ENCODE measurements around the gene CSF3R. TPM values are rescaled to one million over a fixed set of nuclear protein-coding genes. Genes with fewer than 3 reads are reported as not detected.
"Not testable (repeated sequence)": the region's sequence is repeated elsewhere in the genome, so short reads cannot be mapped to it uniquely, and the experiment has no call there.

Gene CSF3R
- total and polyA plus RNA-seq, 2 experiments from 2014 or later = 19.7 to 22.3 TPM

GRCh38 chr1:36502616-36503015, 19.9 kb upstream of the CSF3R start:
- TF ChIP-seq EZH2phosphoT487 (IDR thresholded peaks at IDR 0.05; ENCODE audit: low read depth, severe bottlenecking, unreplicated experiment) (no peak), EZH2 (IDR thresholded peaks at IDR 0.05; ENCODE audit: borderline replicate concordance) (no peak), CTCF (IDR thresholded peaks at IDR 0.05; ENCODE audit: poor library complexity) (no peak)
- Histone ChIP-seq H3K4me3 (no peak overlapping the region), H3K9me3 (ENCODE audit: low read depth) (no peaks in the 10 kb centered on the region), H4K20me1 (ENCODE audit: insufficient read depth, poor library complexity, severe bottlenecking) (no peaks in the 10 kb centered on the region), H3K79me2 (no peaks in the 10 kb centered on the region), H3K36me3 (replicated peaks; ENCODE audit: insufficient read depth, low read depth) (no peaks in the 10 kb centered on the region), H3K27me3 (no peaks in the 10 kb centered on the region), H3K27ac (no peak overlapping the region), H3K4me2 (no peak overlapping the region), H3K4me1 (ENCODE audit: insufficient read depth) (no peaks in the 10 kb centered on the region), H2AFZ (no peak overlapping the region), H3K9me2 (replicated peaks; ENCODE audit: insufficient read depth) (no peaks in the 10 kb centered on the region)
- 72% methylated on average over 2 of the region's 2 CpGs for WGBS (ENCODE audit: low lambda C conversion rate, missing lambda C conversion rate)
- no peak for DNase-seq (ENCODE audit: low spot score)

GRCh38 chr1:36501911-36502310, 19.2 kb upstream of the CSF3R start:
- H3K79me2 ChIP-seq; H3K36me3 ChIP-seq (replicated peaks; ENCODE audit: insufficient read depth, low read depth); H3K9me3 ChIP-seq (ENCODE audit: low read depth); H3K4me2 ChIP-seq; H3K9me2 ChIP-seq (replicated peaks; ENCODE audit: insufficient read depth); DNase-seq (ENCODE audit: low spot score); H3K4me1 ChIP-seq (ENCODE audit: insufficient read depth); H3K4me3 ChIP-seq; H4K20me1 ChIP-seq (ENCODE audit: insufficient read depth, poor library complexity, severe bottlenecking); H3K27ac ChIP-seq; H2AFZ ChIP-seq; H3K27me3 ChIP-seq: not testable (repeated sequence)
- WGBS (ENCODE audit: low lambda C conversion rate, missing lambda C conversion rate) = 92% methylated on average over 4 of the region's 4 CpGs

- Histone ChIP-seq H2AFZ (no peak overlapping the region), H3K9me3 (ENCODE audit: low read depth) (no peaks in the 10 kb centered on the region), H3K79me2 (no peaks in the 10 kb centered on the region), H3K36me3 (replicated peaks; ENCODE audit: insufficient read depth, low read depth) (no peaks in the 10 kb centered on the region), H3K9me2 (replicated peaks; ENCODE audit: insufficient read depth) (no peaks in the 10 kb centered on the region), H3K27me3 (no peaks in the 10 kb centered on the region), H3K4me2 (no peak overlapping the region), H3K4me1 (ENCODE audit: insufficient read depth) (no peaks in the 10 kb centered on the region), H3K4me3 (no peak overlapping the region), H3K27ac (no peak overlapping the region), H4K20me1 (ENCODE audit: insufficient read depth, poor library complexity, severe bottlenecking) (no peaks in the 10 kb centered on the region)
- TF ChIP-seq EZH2 (IDR thresholded peaks at IDR 0.05; ENCODE audit: borderline replicate concordance) (no peak), EZH2phosphoT487 (IDR thresholded peaks at IDR 0.05; ENCODE audit: low read depth, severe bottlenecking, unreplicated experiment) (no peak), CTCF (IDR thresholded peaks at IDR 0.05; ENCODE audit: poor library complexity) (no peak)
- DNase-seq (ENCODE audit: low spot score) = no peak
- 84% methylated on average over 2 of the region's 2 CpGs for WGBS (ENCODE audit: low lambda C conversion rate, missing lambda C conversion rate)
These were observed 14.5 kb upstream of the CSF3R start for GRCh38 chr1:36497207-36497606.

GRCh38 chr1:36494971-36495370, 12.3 kb upstream of the CSF3R start:
- H3K79me2 ChIP-seq = no peaks in the 10 kb centered on the region
- no peak overlapping the region for H2AFZ ChIP-seq
- no peaks in the 10 kb centered on the region for H3K9me2 ChIP-seq (replicated peaks; ENCODE audit: insufficient read depth)
- H3K4me2 ChIP-seq = no peak overlapping the region
- 94% methylated on average over 5 of the region's 5 CpGs for WGBS (ENCODE audit: low lambda C conversion rate, missing lambda C conversion rate)
- H3K4me1 ChIP-seq (ENCODE audit: insufficient read depth) = no peaks in the 10 kb centered on the region
- H3K9me3 ChIP-seq (ENCODE audit: low read depth) = no peaks in the 10 kb centered on the region
- no peak overlapping the region for H3K27ac ChIP-seq
- no peaks in the 10 kb centered on the region for H3K27me3 ChIP-seq
- H4K20me1 ChIP-seq (ENCODE audit: insufficient read depth, poor library complexity, severe bottlenecking) = no peaks in the 10 kb centered on the region
- DNase-seq (ENCODE audit: low spot score) = no peak
- H3K36me3 ChIP-seq (replicated peaks; ENCODE audit: insufficient read depth, low read depth) = no peaks in the 10 kb centered on the region
- TF ChIP-seq EZH2 (IDR thresholded peaks at IDR 0.05; ENCODE audit: borderline replicate concordance) (no peak), CTCF (IDR thresholded peaks at IDR 0.05; ENCODE audit: poor library complexity) (no peak), EZH2phosphoT487 (IDR thresholded peaks at IDR 0.05; ENCODE audit: low read depth, severe bottlenecking, unreplicated experiment) (no peak)
- H3K4me3 ChIP-seq = no peak overlapping the region

Data from hepatocyte (in vitro differentiated cells).